ENCODE measurements around the gene PLAAT3.
"Not testable (repeated sequence)": the region's sequence is repeated elsewhere in the genome, so short reads cannot be mapped to it uniquely, and the experiment has no call there.

Gene PLAAT3

DNA sequence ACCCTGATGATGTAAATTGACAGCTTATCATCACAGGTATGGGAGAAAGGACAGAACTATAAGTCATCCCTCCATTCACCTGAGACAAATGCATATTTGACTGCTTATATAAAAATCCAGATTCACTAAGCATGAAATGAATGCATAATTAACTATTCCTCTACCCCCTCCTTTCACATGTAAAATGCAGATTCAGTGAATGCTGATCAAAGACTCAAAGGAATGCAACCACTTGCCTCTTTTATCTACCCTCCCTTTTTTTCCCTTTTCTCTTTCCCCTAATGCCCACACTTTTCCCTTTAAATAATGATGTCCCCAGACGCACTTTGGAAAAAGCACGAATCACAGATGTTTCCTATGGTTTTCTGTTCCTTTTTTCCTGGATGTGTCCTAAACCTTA, 82.1 kb downstream of the PLAAT3 start:
- H3K27ac Mint-ChIP-seq, result peak overlapping the region; percentile 76
- CTCF ChIA-PET, result interaction anchor here (1.3 to 2.1 kb wide), 4 partner anchors 33 to 53 kb away, joined by 3 to 7 read pairs (median 4); no protein-coding TSS in a partner anchor
- DNase-seq, result no peak
- H3K4me1 Mint-ChIP-seq, result peaks cover 73% of the 10 kb centered on the region
- no peaks in the 10 kb centered on the region for H3K9me3 Mint-ChIP-seq
- no peaks in the 10 kb centered on the region for H3K27me3 Mint-ChIP-seq
- H3K4me3 Mint-ChIP-seq, result no peak overlapping the region
- H3K36me3 Mint-ChIP-seq, result no peaks in the 10 kb centered on the region

DNA sequence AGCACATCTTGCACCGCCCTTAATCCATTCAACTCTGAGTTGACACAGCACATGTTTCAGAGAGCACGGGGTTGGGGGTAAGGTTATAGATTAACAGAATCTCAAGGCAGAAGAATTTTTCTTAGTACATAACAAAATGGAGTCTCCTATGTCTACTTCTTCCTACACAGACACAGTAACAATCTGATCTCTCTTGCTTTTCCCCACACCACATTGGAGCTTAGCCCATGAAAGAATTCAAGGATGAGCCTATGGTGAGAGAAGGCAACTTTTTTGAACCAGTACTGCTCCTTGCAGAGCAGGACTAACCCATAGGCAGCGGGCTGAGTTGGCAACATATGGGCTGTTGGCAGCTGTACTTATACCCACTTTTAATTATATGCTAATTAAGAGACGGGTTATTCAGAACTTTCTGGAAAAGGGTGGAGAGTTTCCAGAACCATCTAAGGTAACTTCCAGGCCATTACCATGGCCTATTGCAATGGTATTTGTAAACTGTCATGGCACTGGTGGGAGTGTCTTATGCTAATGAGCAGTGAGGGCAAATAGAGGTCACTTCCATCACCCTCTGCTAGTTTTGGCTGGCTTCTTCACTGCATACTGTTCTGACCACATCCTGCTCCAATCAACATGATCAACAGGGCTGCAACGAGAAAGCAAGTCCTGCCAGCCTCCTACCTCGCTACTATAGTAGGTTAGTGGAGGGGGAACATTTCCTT, 83.0 kb downstream of the PLAAT3 start:
- CTCF ChIA-PET, result interaction anchor here (1.3 to 1.4 kb wide), 2 partner anchors 34 to 52 kb away, joined by 3 to 4 read pairs; no protein-coding TSS in a partner anchor
- not testable (repeated sequence) for H3K36me3 Mint-ChIP-seq, H3K9me3 Mint-ChIP-seq, H3K27me3 Mint-ChIP-seq
- Mint-ChIP-seq H3K27ac (peak overlapping the region; percentile 76), H3K4me1 (peaks cover 67% of the 10 kb centered on the region), H3K4me3 (peak overlapping the region; percentile 14)
- DNase-seq, result peak; percentile 80

DNA sequence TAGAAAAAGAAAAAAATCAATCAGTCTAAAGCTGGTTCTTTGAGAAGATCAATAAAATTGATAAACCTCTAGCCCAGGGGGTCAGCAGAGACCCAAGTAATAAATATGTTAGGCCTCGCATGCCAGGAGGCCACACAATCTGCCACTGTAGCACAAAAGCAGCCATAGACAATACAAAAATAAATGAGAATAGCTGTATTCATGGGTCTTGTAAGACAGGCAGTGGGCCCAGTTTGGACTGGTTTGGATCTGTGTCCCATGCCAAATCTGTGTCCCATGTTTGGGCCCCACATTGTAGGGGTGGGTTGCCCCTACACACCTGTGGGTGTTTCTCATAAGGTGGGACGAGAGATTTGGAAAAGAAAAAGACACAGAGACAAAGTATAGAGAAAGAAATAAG, 84.2 kb downstream of the PLAAT3 start:
- DNase-seq, result no peak
- Mint-ChIP-seq H3K4me3 (no peak overlapping the region), H3K4me1 (peaks cover 55% of the 10 kb centered on the region), H3K36me3 (no peaks in the 10 kb centered on the region), H3K27ac (no peak overlapping the region), H3K9me3 (peaks cover 1% of the 10 kb centered on the region), H3K27me3 (no peaks in the 10 kb centered on the region)
- CTCF ChIA-PET, result no interaction called here

DNA sequence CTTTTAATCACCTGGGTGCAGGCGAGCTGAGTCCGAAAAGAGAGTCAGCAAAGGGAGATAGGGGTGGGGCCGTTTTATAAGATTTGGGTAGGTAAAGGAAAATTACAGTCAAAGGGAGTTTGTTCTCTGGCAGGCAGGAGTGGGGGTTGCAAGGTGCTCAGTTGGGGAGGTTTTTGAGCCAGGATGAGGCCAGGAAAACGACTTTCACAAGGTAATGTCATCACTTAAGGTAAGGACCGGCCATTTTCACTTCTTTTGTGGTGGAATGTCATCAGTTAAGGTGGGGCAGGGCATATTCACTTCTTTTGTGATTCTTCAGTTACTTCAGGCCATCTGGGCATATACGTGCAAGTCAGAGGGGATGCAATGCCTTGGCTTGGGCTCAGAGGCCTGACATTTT, 84.9 kb downstream of the PLAAT3 start:
- H3K4me3 Mint-ChIP-seq, H3K27me3 Mint-ChIP-seq, DNase-seq, H3K27ac Mint-ChIP-seq, H3K36me3 Mint-ChIP-seq, CTCF ChIA-PET, H3K9me3 Mint-ChIP-seq: not testable (repeated sequence)
- H3K4me1 Mint-ChIP-seq, result peaks cover 50% of the 10 kb centered on the region

DNA sequence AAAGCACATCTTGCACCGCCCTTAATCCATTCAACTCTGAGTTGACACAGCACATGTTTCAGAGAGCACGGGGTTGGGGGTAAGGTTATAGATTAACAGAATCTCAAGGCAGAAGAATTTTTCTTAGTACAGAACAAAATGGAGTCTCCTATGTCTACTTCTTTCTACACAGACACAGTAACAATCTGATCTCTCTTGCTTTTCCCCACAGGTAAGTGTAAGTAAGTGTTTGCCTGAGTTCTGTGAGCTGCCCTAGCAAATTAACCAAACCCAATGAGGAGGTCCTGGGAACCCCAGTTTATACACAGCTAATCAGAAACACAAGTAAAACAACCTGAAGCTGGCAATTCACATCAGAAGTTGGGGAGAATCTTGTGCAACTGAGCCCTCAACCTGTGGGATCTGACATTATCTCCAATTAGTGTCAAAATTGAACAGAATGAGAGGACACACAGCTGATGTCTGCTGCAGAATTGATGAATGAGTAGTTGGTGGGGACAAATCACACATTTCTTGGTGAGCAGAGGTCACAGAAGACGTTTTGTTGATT, 85.4 kb downstream of the PLAAT3 start:
- DNase-seq, H3K27ac Mint-ChIP-seq, H3K4me3 Mint-ChIP-seq, CTCF ChIA-PET, H3K9me3 Mint-ChIP-seq, H3K36me3 Mint-ChIP-seq, H3K27me3 Mint-ChIP-seq: not testable (repeated sequence)
- peaks cover 44% of the 10 kb centered on the region for H3K4me1 Mint-ChIP-seq

DNA sequence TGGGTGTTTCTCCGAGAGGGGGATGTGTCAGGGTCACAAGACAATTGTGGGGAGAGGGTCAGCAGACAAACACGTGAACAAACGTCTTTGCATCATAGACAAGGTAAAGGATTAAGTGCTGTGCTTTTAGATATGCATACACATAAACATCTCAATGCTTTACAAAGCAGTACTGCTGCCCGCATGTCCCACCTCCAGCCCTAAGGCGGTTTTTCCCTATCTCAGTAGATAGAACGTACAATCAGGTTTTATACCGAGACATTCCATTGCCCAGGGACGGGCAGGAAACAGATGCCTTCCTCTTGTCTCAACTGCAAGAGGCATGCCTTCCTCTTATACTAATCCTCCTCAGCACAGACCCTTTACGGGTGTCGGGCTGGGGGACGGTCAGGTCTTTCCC, 86.1 kb downstream of the PLAAT3 start:
- H3K9me3 Mint-ChIP-seq, result not testable (repeated sequence)

DNA sequence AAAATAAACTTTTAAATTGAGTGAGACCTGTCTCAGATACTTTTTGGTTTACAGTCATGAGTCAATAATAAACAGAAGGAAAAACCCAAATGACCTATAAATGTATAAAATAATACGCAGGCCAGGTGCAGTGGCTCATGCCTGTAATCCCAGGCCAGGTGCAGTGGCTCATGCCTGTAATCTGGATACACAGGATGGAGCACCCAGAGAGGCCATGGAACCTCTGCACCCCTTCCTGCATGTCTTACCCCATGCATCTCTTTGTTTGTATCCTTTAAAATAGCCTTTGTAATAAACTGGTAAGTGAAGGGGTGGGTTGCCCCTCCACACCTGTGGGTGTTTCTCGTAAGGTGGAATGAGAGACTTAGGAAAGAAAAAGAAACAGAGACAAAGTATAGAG, 86.6 kb downstream of the PLAAT3 start:
- no peaks in the 10 kb centered on the region for H3K36me3 Mint-ChIP-seq
- no peak overlapping the region for H3K27ac Mint-ChIP-seq
- CTCF ChIA-PET, result no interaction called here
- H3K4me1 Mint-ChIP-seq, result peaks cover 33% of the 10 kb centered on the region
- DNase-seq, result no peak
- peaks cover 8% of the 10 kb centered on the region for H3K27me3 Mint-ChIP-seq
- H3K9me3 Mint-ChIP-seq, result peaks cover 8% of the 10 kb centered on the region
- no peak overlapping the region for H3K4me3 Mint-ChIP-seq

More for the DNA sequence above, 86.1 kb downstream of the PLAAT3 start:
- H3K36me3 Mint-ChIP-seq, DNase-seq, H3K27ac Mint-ChIP-seq, H3K4me3 Mint-ChIP-seq, H3K27me3 Mint-ChIP-seq, CTCF ChIA-PET: not testable (repeated sequence)
- peaks cover 38% of the 10 kb centered on the region for H3K4me1 Mint-ChIP-seq

All from activated naive CD4-positive, alpha-beta T cell treated with anti-CD3 and anti-CD28 coated beads, Interleukin-2, amount 10 ng/mL, durations not matched to agents 7 days and 5 days (primary cell).